WTC11 (cell line): ENCODE results near the gene EYA2. TPM values are rescaled to one million over a fixed set of nuclear protein-coding genes. Genes with fewer than 3 reads are reported as not detected.

Source experiments
- ATAC-seq: fragments of 200-7000 bp; cut with Tn5 transposase; 2 replicates; pipeline ENCODE4 v1.10.0; 2021; ENCODE audit warnings: mild to moderate bottlenecking, moderate library complexity
- CTCF ChIA-PET: fragments of 300-600 bp; sonication (Branson Sonifier 250); formaldehyde crosslinking; loops from one replicate; lab custom pipeline; 2021; ENCODE audit warnings: antibody characterized with exemption; lab: Charles Lee
- POLR2A ChIA-PET: fragments of 350-600 bp; sonication (Branson Sonifier 250); formaldehyde crosslinking; loops from one replicate; lab custom pipeline; 2021; ENCODE audit warnings: antibody characterized with exemption; lab: Charles Lee
- DNase-seq: peaks from one replicate; pipeline ENCODE4 v3.0.0; 2021; ENCODE audit warnings: low spot score
- H3K27ac Mint-ChIP-seq: 2 replicates; pipeline ENCODE4 v1.8.0; 2021; ENCODE audit warnings: mixed read lengths
- H3K27me3 Mint-ChIP-seq: 2 replicates; pipeline ENCODE4 v1.8.0; 2021; ENCODE audit warnings: low read depth, mild to moderate bottlenecking, moderate library complexity, mixed read lengths
- H3K36me3 Mint-ChIP-seq: 2 replicates; pipeline ENCODE4 v1.8.0; 2021; ENCODE audit warnings: mixed read lengths
- H3K4me1 Mint-ChIP-seq: 2 replicates; pipeline ENCODE4 v1.8.0; 2022; ENCODE audit warnings: mixed read lengths
- H3K4me3 Mint-ChIP-seq: 2 replicates; pipeline ENCODE4 v1.8.0; 2021; ENCODE audit warnings: mild to moderate bottlenecking, moderate library complexity, mixed read lengths
- H3K9me3 Mint-ChIP-seq: 2 replicates; pipeline ENCODE4 v1.8.0; 2021; ENCODE audit warnings: mixed read lengths
- E2F5 ChIP-seq: sonication (generic); formaldehyde crosslinking; IDR thresholded peaks from 2 replicates; pipeline ENCODE4 v1.8.1; 2022; ENCODE audit warnings: mild to moderate bottlenecking, moderate library complexity, missing genetic modification reagents
- FOXJ3 ChIP-seq: sonication (generic); formaldehyde crosslinking; IDR thresholded peaks from 2 replicates; pipeline ENCODE4 v1.9.0; 2021; ENCODE audit warnings: missing genetic modification reagents, mild to moderate bottlenecking, borderline replicate concordance
- FOXP1 ChIP-seq: sonication (generic); formaldehyde crosslinking; IDR thresholded peaks from 2 replicates; pipeline ENCODE4 v1.8.0; 2022; ENCODE audit warnings: missing genetic modification reagents, mild to moderate bottlenecking, moderate library complexity, borderline replicate concordance
- FOXP4 ChIP-seq: sonication (generic); formaldehyde crosslinking; IDR thresholded peaks from 2 replicates; pipeline ENCODE4 v1.8.0; 2022; ENCODE audit warnings: mild to moderate bottlenecking, missing genetic modification reagents
- IRF2 ChIP-seq: sonication (generic); formaldehyde crosslinking; IDR thresholded peaks from 2 replicates; pipeline ENCODE4 v1.8.0; 2022; ENCODE audit warnings: low read depth, missing genetic modification reagents, borderline replicate concordance
- OVOL2 ChIP-seq: fragments of 250-450 bp; sonication (Bioruptor Pico); IDR thresholded peaks from 2 replicates; pipeline ENCODE4 v1.9.0; 2021; ENCODE audit warnings: mild to moderate bottlenecking, borderline replicate concordance
- RELA ChIP-seq: sonication (generic); formaldehyde crosslinking; IDR thresholded peaks from 2 replicates; pipeline ENCODE4 v1.8.1; 2022; ENCODE audit warnings: missing genetic modification reagents, mild to moderate bottlenecking, borderline replicate concordance
- SMAD3 ChIP-seq: sonication (generic); formaldehyde crosslinking; IDR thresholded peaks from 2 replicates; pipeline ENCODE4 v1.8.0; 2022; ENCODE audit warnings: missing genetic modification reagents, mild to moderate bottlenecking, borderline replicate concordance
- TP53 ChIP-seq: sonication (generic); formaldehyde crosslinking; IDR thresholded peaks from 2 replicates; pipeline ENCODE4 v1.8.1; 2023; ENCODE audit warnings: mild to moderate bottlenecking, missing genetic modification reagents
- ZNF317 ChIP-seq: sonication (generic); formaldehyde crosslinking; IDR thresholded peaks from 2 replicates; pipeline ENCODE4 v1.8.1; 2023; ENCODE audit warnings: low read depth, mild to moderate bottlenecking, moderate library complexity, missing genetic modification reagents, borderline replicate concordance
- ZSCAN18 ChIP-seq: fragments of 250-450 bp; sonication (Bioruptor Pico); IDR thresholded peaks from 2 replicates; pipeline ENCODE4 v2.1.2; 2022; ENCODE audit warnings: mild to moderate bottlenecking, moderate library complexity
- total RNA-seq: library from RNA; stranded (reverse); gene quantifications from 3 replicates; pipeline ENCODE4 v1.2.3, GENCODE V29; 2021
- TF ChIP-seq, protein P1 (sequence below): sonication (generic); formaldehyde crosslinking; IDR thresholded peaks from 2 replicates; pipeline ENCODE4 v1.8.1; 2022; ENCODE audit warnings: low read depth, missing genetic modification reagents, borderline replicate concordance
- TF ChIP-seq, protein P2 (sequence below): sonication (generic); formaldehyde crosslinking; conservative IDR thresholded peaks from 2 replicates; pipeline ENCODE4 v1.8.1; 2022; ENCODE audit warnings: mild to moderate bottlenecking, missing genetic modification reagents
- TF ChIP-seq, protein P3 (sequence below): sonication (generic); formaldehyde crosslinking; IDR thresholded peaks from 2 replicates; pipeline ENCODE4 v1.8.1; 2022; ENCODE audit warnings: missing genetic modification reagents, borderline replicate concordance
- TF ChIP-seq, protein P4 (sequence below): sonication (generic); formaldehyde crosslinking; IDR thresholded peaks from 2 replicates; pipeline ENCODE4 v1.8.0; 2022; ENCODE audit warnings: mild to moderate bottlenecking, missing genetic modification reagents
- TF ChIP-seq, protein P5 (sequence below): sonication (generic); formaldehyde crosslinking; IDR thresholded peaks from 2 replicates; pipeline ENCODE4 v1.8.0; 2023; ENCODE audit warnings: mild to moderate bottlenecking, missing genetic modification reagents
- TF ChIP-seq, protein P6 (sequence below): sonication (generic); formaldehyde crosslinking; IDR thresholded peaks from 2 replicates; pipeline ENCODE4 v1.8.1; 2023; ENCODE audit warnings: mild to moderate bottlenecking, missing genetic modification reagents

EYA2 gene
- total RNA-seq, 1 experiment from 2014 or later: 1.5 TPM

GRCh38 chr20:46897328-46897880 lies 2.8 kb downstream of the EYA2 start:
- POLR2A ChIA-PET: no interaction called here
- no peak for DNase-seq
- H3K9me3 Mint-ChIP-seq: no peaks in the 10 kb centered on the region
- CTCF ChIA-PET: interaction anchor here (1.3 kb wide), 1 partner anchor 77 kb away, joined by 3 read pairs; no protein-coding TSS in a partner anchor
- no peak overlapping the region for H3K4me3 Mint-ChIP-seq
- H3K36me3 Mint-ChIP-seq: no peaks in the 10 kb centered on the region
- H3K4me1 Mint-ChIP-seq: peaks cover 32% of the 10 kb centered on the region
- TF ChIP-seq FOXP4 (CRISPR knock-in tag) (no peak), TP53 (no peak), FOXP1 (CRISPR knock-in tag) (no peak), RELA (CRISPR knock-in tag) (no peak)
- TF ChIP-seq, protein P1, sequence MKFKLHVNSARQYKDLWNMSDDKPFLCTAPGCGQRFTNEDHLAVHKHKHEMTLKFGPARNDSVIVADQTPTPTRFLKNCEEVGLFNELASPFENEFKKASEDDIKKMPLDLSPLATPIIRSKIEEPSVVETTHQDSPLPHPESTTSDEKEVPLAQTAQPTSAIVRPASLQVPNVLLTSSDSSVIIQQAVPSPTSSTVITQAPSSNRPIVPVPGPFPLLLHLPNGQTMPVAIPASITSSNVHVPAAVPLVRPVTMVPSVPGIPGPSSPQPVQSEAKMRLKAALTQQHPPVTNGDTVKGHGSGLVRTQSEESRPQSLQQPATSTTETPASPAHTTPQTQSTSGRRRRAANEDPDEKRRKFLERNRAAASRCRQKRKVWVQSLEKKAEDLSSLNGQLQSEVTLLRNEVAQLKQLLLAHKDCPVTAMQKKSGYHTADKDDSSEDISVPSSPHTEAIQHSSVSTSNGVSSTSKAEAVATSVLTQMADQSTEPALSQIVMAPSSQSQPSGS: no peak
- TF ChIP-seq, protein P2, sequence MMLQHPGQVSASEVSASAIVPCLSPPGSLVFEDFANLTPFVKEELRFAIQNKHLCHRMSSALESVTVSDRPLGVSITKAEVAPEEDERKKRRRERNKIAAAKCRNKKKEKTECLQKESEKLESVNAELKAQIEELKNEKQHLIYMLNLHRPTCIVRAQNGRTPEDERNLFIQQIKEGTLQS (CRISPR knock-in tag): no peak
- TF ChIP-seq, protein P3, sequence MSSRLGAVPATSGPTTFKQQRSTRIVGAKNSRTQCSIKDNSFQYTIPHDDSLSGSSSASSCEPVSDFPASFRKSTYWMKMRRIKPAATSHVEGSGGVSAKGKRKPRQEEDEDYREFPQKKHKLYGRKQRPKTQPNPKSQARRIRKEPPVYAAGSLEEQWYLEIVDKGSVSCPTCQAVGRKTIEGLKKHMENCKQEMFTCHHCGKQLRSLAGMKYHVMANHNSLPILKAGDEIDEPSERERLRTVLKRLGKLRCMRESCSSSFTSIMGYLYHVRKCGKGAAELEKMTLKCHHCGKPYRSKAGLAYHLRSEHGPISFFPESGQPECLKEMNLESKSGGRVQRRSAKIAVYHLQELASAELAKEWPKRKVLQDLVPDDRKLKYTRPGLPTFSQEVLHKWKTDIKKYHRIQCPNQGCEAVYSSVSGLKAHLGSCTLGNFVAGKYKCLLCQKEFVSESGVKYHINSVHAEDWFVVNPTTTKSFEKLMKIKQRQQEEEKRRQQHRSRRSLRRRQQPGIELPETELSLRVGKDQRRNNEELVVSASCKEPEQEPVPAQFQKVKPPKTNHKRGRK: no peak
- TF ChIP-seq, protein P4, sequence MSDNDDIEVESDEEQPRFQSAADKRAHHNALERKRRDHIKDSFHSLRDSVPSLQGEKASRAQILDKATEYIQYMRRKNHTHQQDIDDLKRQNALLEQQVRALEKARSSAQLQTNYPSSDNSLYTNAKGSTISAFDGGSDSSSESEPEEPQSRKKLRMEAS: no peak
- no peak for ATAC-seq
- H3K27me3 Mint-ChIP-seq: peaks cover 48% of the 10 kb centered on the region
- H3K27ac Mint-ChIP-seq: no peak overlapping the region

GRCh38 chr20:46898423-46898822 lies 3.8 kb downstream of the EYA2 start:
- no peaks in the 10 kb centered on the region for H3K9me3 Mint-ChIP-seq
- no peak for DNase-seq
- peaks cover 25% of the 10 kb centered on the region for H3K4me1 Mint-ChIP-seq
- H3K27me3 Mint-ChIP-seq: peaks cover 45% of the 10 kb centered on the region
- no peak overlapping the region for H3K4me3 Mint-ChIP-seq
- ChIA-PET POLR2A (no interaction called here), CTCF (no interaction called here)
- ATAC-seq: no peak
- H3K36me3 Mint-ChIP-seq: no peaks in the 10 kb centered on the region
- H3K27ac Mint-ChIP-seq: no peak overlapping the region
- TF ChIP-seq FOXP4 (CRISPR knock-in tag) (no peak), FOXJ3 (CRISPR knock-in tag) (no peak), OVOL2 (no peak), ZNF317 (CRISPR knock-in tag) (no peak), IRF2 (no peak), SMAD3 (CRISPR knock-in tag) (no peak), ZSCAN18 (no peak), E2F5 (no peak)
- TF ChIP-seq, protein P5, sequence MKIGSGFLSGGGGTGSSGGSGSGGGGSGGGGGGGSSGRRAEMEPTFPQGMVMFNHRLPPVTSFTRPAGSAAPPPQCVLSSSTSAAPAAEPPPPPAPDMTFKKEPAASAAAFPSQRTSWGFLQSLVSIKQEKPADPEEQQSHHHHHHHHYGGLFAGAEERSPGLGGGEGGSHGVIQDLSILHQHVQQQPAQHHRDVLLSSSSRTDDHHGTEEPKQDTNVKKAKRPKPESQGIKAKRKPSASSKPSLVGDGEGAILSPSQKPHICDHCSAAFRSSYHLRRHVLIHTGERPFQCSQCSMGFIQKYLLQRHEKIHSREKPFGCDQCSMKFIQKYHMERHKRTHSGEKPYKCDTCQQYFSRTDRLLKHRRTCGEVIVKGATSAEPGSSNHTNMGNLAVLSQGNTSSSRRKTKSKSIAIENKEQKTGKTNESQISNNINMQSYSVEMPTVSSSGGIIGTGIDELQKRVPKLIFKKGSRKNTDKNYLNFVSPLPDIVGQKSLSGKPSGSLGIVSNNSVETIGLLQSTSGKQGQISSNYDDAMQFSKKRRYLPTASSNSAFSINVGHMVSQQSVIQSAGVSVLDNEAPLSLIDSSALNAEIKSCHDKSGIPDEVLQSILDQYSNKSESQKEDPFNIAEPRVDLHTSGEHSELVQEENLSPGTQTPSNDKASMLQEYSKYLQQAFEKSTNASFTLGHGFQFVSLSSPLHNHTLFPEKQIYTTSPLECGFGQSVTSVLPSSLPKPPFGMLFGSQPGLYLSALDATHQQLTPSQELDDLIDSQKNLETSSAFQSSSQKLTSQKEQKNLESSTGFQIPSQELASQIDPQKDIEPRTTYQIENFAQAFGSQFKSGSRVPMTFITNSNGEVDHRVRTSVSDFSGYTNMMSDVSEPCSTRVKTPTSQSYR (CRISPR knock-in tag): no peak
- TF ChIP-seq, protein P6, sequence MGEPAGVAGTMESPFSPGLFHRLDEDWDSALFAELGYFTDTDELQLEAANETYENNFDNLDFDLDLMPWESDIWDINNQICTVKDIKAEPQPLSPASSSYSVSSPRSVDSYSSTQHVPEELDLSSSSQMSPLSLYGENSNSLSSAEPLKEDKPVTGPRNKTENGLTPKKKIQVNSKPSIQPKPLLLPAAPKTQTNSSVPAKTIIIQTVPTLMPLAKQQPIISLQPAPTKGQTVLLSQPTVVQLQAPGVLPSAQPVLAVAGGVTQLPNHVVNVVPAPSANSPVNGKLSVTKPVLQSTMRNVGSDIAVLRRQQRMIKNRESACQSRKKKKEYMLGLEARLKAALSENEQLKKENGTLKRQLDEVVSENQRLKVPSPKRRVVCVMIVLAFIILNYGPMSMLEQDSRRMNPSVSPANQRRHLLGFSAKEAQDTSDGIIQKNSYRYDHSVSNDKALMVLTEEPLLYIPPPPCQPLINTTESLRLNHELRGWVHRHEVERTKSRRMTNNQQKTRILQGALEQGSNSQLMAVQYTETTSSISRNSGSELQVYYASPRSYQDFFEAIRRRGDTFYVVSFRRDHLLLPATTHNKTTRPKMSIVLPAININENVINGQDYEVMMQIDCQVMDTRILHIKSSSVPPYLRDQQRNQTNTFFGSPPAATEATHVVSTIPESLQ (CRISPR knock-in tag): no peak
